B cell (primary cell): Measurements from ENCODE around the gene NTPCR. TPM values are rescaled to one million over a fixed set of nuclear protein-coding genes. Genes with fewer than 3 reads are reported as not detected.
"Not testable (repeated sequence)": the region's sequence is repeated elsewhere in the genome, so short reads cannot be mapped to it uniquely, and the experiment has no call there.

ENCODE experiments used
- ATAC-seq: fragments of 200-7000 bp; cut with Tn5 transposase; one replicate; pipeline ENCODE4 v1.10.0; 2021; ENCODE audit warnings: low read depth, mild to moderate bottlenecking, moderate number of reproducible peaks, moderate library complexity
- CTCF ChIA-PET: fragments of 350-600 bp; sonication (Branson Sonifier 250); formaldehyde crosslinking; loops from one replicate; lab custom pipeline; 2021; ENCODE audit warnings: antibody characterized with exemption, inconsistent platforms; lab: Charles Lee
- POLR2A ChIA-PET: fragments of 350-600 bp; sonication (Branson Sonifier 250); formaldehyde crosslinking; loops from one replicate; lab custom pipeline; 2021; ENCODE audit warnings: antibody characterized with exemption; lab: Charles Lee
- DNase-seq: peaks from one replicate; pipeline ENCODE4 v3.0.0; 2013
- H2AFZ ChIP-seq: 2 replicates; pipeline ENCODE4 v1.6.1; 2012; ENCODE audit warnings: mild to moderate bottlenecking, low read depth, low read length; ENCODE audit not compliant: insufficient read depth, poor library complexity, severe bottlenecking
- H3K27ac ChIP-seq, 2 donors: 1 replicate in 1 of 2; 2 replicates in 1 of 2; pipeline ENCODE4 v1.5.1; 2012 to 2013; ENCODE audit warnings: low read length in 2 of 2, mild to moderate bottlenecking in 2 of 2, moderate library complexity in 1 of 2
- H3K27me3 ChIP-seq, 4 experiments: fragments of 200-600 bp in 1 of 4; sonication (generic) in 1 of 4; replicated peaks in 1 of 4; 1 replicate in 2 of 4; 2 replicates in 2 of 4; pipeline versions ENCODE4 v1.6.1 to v1.7.0; 2013 to 2016; ENCODE audit warnings: low read length in 3 of 4, mild to moderate bottlenecking in 2 of 4, mixed read lengths in 1 of 4, moderate library complexity in 1 of 4; ENCODE audit not compliant: insufficient read depth in 4 of 4, control insufficient read depth in 3 of 4; ENCODE audit errors: control extremely low read depth in 1 of 4
- H3K36me3 ChIP-seq, 2 experiments: replicated peaks in 1 of 2; 1 replicate in 1 of 2; 2 replicates in 1 of 2; pipeline versions ENCODE4 v1.6.1 to v1.7.1; 2013; ENCODE audit warnings: low read length in 1 of 2; ENCODE audit not compliant: insufficient read depth in 2 of 2, control insufficient read depth in 1 of 2; ENCODE audit errors: control extremely low read depth in 1 of 2, extremely low read depth in 1 of 2
- H3K4me1 ChIP-seq, 2 donors: fragments of 200-600 bp in 1 of 2; sonication (generic) in 1 of 2; 1 replicate in 1 of 2; 2 replicates in 1 of 2; pipeline versions ENCODE4 v1.5.1 to v1.6.1; 2013 to 2017; ENCODE audit warnings: low read length in 2 of 2; ENCODE audit not compliant: control insufficient read depth in 2 of 2, insufficient read depth in 2 of 2
- H3K4me2 ChIP-seq: replicated peaks from 2 replicates; pipeline ENCODE3; 2012; ENCODE audit warnings: mild to moderate bottlenecking, low read depth, low read length; ENCODE audit not compliant: poor library complexity, severe bottlenecking
- H3K4me3 ChIP-seq, 5 experiments: fragments of 200-600 bp in 1 of 5; sonication (generic) in 1 of 5; 1 replicate in 3 of 5; 2 replicates in 2 of 5; pipeline versions ENCODE4 v1.5.1 to v1.7.0; 2011 to 2016; ENCODE audit warnings: low read length in 4 of 5, mild to moderate bottlenecking in 4 of 5, low read depth in 2 of 5, control low read depth in 1 of 5, moderate library complexity in 1 of 5; ENCODE audit not compliant: insufficient read depth in 1 of 5; ENCODE audit errors: control extremely low read depth in 1 of 5, extremely low read depth in 1 of 5
- H3K79me2 ChIP-seq: fragments of 200-600 bp; sonication (generic); one replicate; pipeline ENCODE4 v1.6.0; 2016; ENCODE audit warnings: low read length; ENCODE audit not compliant: control insufficient read depth, insufficient read depth
- H3K9ac ChIP-seq: fragments of 200-600 bp; sonication (generic); 2 replicates; pipeline ENCODE4 v1.6.1; 2017; ENCODE audit warnings: mild to moderate bottlenecking, low read length, moderate library complexity
- H3K9me3 ChIP-seq, 3 donors: one replicate each; pipeline versions ENCODE4 v1.6.1 to v1.7.1; 2013; ENCODE audit warnings: low read length in 2 of 3; ENCODE audit not compliant: control insufficient read depth in 2 of 3, insufficient read depth in 1 of 3; ENCODE audit errors: control extremely low read depth in 1 of 3
- H4K20me1 ChIP-seq: 2 replicates; pipeline ENCODE4 v1.6.0; 2012; ENCODE audit warnings: mild to moderate bottlenecking, low read length; ENCODE audit not compliant: insufficient read depth, control insufficient read depth, poor library complexity, severe bottlenecking
- H3K27ac Mint-ChIP-seq: one replicate; pipeline ENCODE4 v1.8.0; 2021; ENCODE audit warnings: mixed read lengths
- H3K27me3 Mint-ChIP-seq: one replicate; pipeline ENCODE4 v1.8.0; 2021; ENCODE audit warnings: mixed read lengths
- H3K4me1 Mint-ChIP-seq: one replicate; pipeline ENCODE4 v1.8.0; 2021; ENCODE audit warnings: mixed read lengths
- H3K4me3 Mint-ChIP-seq: one replicate; pipeline ENCODE4 v1.8.0; 2021; ENCODE audit warnings: mixed read lengths
- H3K9me3 Mint-ChIP-seq: one replicate; pipeline ENCODE4 v1.8.0; 2022; ENCODE audit warnings: mixed read lengths; ENCODE audit not compliant: insufficient read depth
- EZH2 ChIP-seq: IDR thresholded peaks from 2 replicates; pipeline ENCODE4 v1.6.1; 2012; ENCODE audit warnings: borderline replicate concordance, low read depth, mild to moderate bottlenecking, moderate library complexity, low read length; ENCODE audit not compliant: insufficient read depth, poor library complexity, severe bottlenecking
- WGBS: methylation state at CpG from one replicate; pipeline ENCODE4 v1.1.5; 2013; ENCODE audit warnings: missing lambda C conversion rate; ENCODE audit not compliant: insufficient coverage; 5-methylcytosine and 5-hydroxymethylcytosine counted together
- intact Hi-C: fragments of 100-400 bp; cut with micrococcal nuclease; formaldehyde crosslinking; loops from one replicate; pipeline ENCODE4 v1.10.0; 2022
- polyA plus RNA-seq: library from polyadenylated mRNA; depleted of rRNA; stranded (reverse); fragments of >200 nt; gene quantifications from 2 replicates; pipeline ENCODE4 v1.2.3, GENCODE V29; 2012
- total RNA-seq, 2 donors: library from RNA; stranded (reverse); fragments of 120-200 nt in 1 of 2; gene quantifications; 1 replicate in 1 of 2; 2 replicates in 1 of 2; pipeline versions ENCODE4 v1.2.3 to v1.2.4, GENCODE V29; 2013 to 2022
- TF ChIP-seq, protein P1 (sequence below): fragments of 200-600 bp; IDR thresholded peaks from one replicate; pipeline ENCODE4 v1.8.0; 2022; ENCODE audit warnings: antibody characterized with exemption, mild to moderate bottlenecking

Gene NTPCR
- total and polyA plus RNA-seq, 2 donors (not counting 1 experiment from before 2014, with no cell fraction given), result 7.6 to 16.5 TPM

DNA sequence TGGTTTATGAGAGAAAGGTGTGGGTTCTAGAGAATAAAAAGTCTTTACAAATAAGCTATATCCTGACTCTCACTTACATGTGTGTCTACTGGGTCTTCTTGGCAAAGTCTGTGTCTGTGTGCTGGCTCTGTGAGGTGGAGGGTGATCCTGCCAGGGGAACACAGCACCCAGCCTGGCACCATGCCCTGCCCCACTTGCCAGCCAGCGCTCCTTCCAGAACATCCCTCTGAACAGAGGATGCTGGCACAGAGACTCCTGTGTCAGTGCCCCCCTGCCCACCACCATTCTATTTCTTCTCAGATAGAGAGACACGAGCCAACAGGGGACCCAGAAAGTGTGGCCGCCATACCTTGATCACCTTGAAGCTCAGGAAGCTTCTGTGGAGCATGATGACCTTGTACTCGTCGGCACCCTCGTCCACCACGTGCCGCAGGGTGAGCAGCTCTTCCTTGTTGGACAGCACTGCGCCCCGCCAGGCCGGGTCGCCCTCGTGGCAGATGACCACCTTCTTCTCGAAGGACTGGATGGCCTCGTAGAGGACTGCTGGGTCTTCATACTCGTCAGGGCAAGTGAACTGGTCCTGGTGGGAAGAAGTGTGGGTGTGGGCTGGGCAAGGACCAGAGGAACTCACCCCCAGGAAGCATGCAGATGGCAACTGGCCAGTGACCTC, 49.7 kb downstream of the NTPCR start:
- no peak overlapping the region for H3K9ac ChIP-seq
- TF ChIP-seq EZH2, result no peak
- TF ChIP-seq, protein P1, sequence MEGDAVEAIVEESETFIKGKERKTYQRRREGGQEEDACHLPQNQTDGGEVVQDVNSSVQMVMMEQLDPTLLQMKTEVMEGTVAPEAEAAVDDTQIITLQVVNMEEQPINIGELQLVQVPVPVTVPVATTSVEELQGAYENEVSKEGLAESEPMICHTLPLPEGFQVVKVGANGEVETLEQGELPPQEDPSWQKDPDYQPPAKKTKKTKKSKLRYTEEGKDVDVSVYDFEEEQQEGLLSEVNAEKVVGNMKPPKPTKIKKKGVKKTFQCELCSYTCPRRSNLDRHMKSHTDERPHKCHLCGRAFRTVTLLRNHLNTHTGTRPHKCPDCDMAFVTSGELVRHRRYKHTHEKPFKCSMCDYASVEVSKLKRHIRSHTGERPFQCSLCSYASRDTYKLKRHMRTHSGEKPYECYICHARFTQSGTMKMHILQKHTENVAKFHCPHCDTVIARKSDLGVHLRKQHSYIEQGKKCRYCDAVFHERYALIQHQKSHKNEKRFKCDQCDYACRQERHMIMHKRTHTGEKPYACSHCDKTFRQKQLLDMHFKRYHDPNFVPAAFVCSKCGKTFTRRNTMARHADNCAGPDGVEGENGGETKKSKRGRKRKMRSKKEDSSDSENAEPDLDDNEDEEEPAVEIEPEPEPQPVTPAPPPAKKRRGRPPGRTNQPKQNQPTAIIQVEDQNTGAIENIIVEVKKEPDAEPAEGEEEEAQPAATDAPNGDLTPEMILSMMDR, result no peak
- intact Hi-C loops, result no loop called here
- Mint-ChIP-seq H3K27ac (no peak overlapping the region), H3K4me3 (no peak overlapping the region), H3K4me1 (no peaks in the 10 kb centered on the region), H3K9me3 (no peaks in the 10 kb centered on the region), H3K27me3 (no peaks in the 10 kb centered on the region)
- ChIA-PET CTCF (no interaction called here), POLR2A (no interaction called here)
- H3K79me2 ChIP-seq, result no peaks in the 10 kb centered on the region
- H3K36me3 ChIP-seq, result peaks cover 0 to 20% of the 10 kb centered on the region in 2 experiments
- ATAC-seq, result no peak
- no peaks in the 10 kb centered on the region for H4K20me1 ChIP-seq
- no peak overlapping the region for H2AFZ ChIP-seq
- 94% methylated on average over 12 of the region's 16 CpGs for WGBS
- no peaks in the 10 kb centered on the region for H3K27me3 ChIP-seq
- H3K4me2 ChIP-seq, result no peak overlapping the region
- DNase-seq, result no peak
- no peak overlapping the region for H3K27ac ChIP-seq
- H3K9me3 ChIP-seq, result peaks cover 0 to 1% (median 0%) of the 10 kb centered on the region in 3 donors
- H3K4me3 ChIP-seq, result no peak overlapping the region
- no peaks in the 10 kb centered on the region for H3K4me1 ChIP-seq

DNA sequence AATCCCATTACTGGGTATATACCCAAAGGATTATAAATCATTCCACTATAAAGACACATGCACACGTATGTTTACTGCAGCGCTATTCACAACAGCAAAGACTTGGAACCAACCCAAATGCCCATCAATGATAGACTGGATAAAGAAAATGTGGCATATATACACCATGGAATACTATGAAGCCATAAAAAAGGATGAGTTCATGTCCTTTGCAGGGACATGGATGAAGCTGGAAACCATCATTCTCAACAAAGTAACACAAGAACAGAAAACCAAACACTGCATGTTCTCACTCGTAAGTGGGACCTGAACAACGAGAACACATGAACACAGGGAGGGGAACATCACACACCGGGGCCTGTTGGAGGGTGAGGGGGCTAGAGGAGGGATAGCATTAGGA, 53.2 kb downstream of the NTPCR start:
- H3K9me3 ChIP-seq, DNase-seq, intact Hi-C loops, POLR2A ChIA-PET, H3K4me3 Mint-ChIP-seq, H3K4me1 Mint-ChIP-seq, H4K20me1 ChIP-seq, H3K36me3 ChIP-seq, H3K27me3 ChIP-seq, H2AFZ ChIP-seq, H3K27me3 Mint-ChIP-seq, H3K79me2 ChIP-seq, H3K27ac Mint-ChIP-seq, H3K4me3 ChIP-seq, H3K9ac ChIP-seq, CTCF ChIA-PET, H3K4me1 ChIP-seq, H3K4me2 ChIP-seq, H3K27ac ChIP-seq, ATAC-seq, H3K9me3 Mint-ChIP-seq: not testable (repeated sequence)
- 100% methylated on average over 1 of the region's 5 CpGs for WGBS
